Testis (tissue), 2 donors: Measurements from ENCODE around the gene RMRP.

Source experiments
- CTCF ChIP-seq, 3 experiments: fragments of 450-650 bp in 2 of 3; fragments of 200-600 bp in 1 of 3; sonication (generic) in 1 of 3; IDR thresholded peaks; one replicate each; pipeline ENCODE4 v1.5.1; 2016 to 2019; ENCODE audit warnings: antibody characterized with exemption in 3 of 3, mild to moderate bottlenecking in 2 of 3, moderate library complexity in 1 of 3
- POLR2A ChIP-seq: fragments of 450-650 bp; IDR thresholded peaks from one replicate; pipeline ENCODE4 v1.6.1; 2017; ENCODE audit warnings: antibody characterized with exemption, mild to moderate bottlenecking, moderate library complexity

GRCh38 chr9:35689542-35690293 is 31.9 kb upstream of the RMRP start, which contains the start of gene TPM2:
- no peak for TF ChIP-seq CTCF (IDR thresholded peaks at IDR 0.05)
- TF ChIP-seq POLR2A, result no peak
